GM21515 (cell line): ENCODE results near the gene ZC3H11A.
"Not testable (repeated sequence)": the region's sequence is repeated elsewhere in the genome, so short reads cannot be mapped to it uniquely, and the experiment has no call there.

ENCODE experiments used
- ATAC-seq: cut with Tn5 transposase; IDR thresholded peaks from one replicate; pipeline ENCODE4 v1.9.1; 2021; ENCODE audit not compliant: unreplicated experiment

Gene ZC3H11A

DNA sequence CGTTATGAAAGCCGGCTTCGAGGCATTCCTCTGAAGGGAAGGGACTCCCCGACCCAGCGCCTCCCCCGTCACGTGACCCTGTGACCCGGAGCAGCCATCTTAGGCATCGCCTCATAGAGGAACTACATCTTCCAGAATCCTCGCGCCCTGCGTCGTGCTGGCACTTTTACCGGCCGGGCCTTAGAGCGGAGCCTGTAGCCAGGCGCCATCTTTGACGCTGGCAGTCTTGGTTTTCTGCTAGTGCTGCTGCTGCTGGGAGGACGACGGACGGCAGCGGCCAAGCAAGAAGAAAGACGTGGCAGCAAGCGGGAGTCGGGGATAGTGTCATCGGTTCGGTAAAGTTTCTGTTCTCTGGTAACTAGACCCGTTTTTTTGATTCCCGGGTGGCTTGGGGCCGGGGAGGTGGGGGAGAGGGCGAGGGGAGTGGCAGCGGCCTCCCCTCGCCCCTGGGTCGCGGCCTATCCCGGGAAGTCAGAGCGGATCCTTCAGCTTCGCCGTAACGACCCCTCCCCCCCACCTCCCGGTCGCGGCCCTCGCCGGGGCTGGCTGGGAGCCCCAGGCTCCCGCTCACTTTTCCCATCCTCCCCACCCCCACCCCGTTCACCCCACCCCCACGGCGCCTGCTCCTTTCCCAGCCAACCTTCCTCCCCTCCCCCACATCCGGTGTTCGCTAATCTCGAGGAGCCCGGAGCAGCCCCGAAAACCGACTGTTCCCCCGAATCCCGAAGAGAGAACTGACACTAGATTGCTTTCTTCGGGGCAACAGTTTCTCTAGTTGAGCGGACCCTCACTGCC, at the start of gene ZC3H11A, which contains the start of gene ZBED6:
Gene ZC3H11A (plus strand): TSS at position 183 of the 795 bp plus-strand sequence. CDS start 21,448 bp downstream, outside the sequence.
Gene ZBED6 (plus strand): TSS at position 183 of the 795 bp plus-strand sequence. CDS start 1,900 bp downstream, outside the sequence.
- ATAC-seq = peak; percentile 97

DNA sequence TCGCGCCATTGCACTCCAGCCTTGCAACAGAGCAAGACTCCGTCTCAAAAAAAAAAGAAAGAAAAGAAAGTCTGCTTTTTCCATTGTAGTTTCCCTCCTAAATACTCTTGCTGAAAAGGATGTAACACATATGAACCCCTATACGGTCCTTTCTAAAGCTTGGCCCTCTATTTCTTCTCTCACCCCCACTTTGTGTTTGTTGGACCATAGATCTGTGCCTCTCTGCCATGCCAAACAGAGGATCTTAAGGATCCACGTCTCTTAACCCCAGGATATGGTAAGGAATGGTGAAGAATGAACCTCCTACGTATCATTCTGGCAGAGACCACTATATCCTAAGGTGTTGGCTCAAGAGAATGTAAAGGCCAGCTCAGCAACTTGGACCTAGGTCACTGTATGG, 49.1 kb upstream of the ZC3H11A start:
- ATAC-seq = no peak

DNA sequence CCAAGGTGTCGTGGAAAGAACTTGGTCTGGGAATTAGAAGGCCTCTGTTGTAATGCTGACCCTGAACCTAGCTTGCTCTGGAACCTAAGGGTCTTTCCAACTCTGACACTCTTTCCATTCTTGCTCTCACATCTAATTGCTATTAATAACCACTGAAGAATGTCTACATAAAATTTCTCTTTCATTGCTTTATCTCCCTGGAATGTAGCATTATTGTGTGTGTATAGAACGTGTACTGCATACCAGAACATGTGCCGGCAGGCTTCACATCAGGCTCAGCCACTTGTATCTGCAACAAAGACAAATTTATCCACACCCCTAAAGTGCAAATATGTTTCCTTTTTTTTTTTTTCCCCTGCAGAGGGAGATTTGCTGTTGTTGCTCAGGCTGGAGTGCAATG, 44.4 kb upstream of the ZC3H11A start:
- ATAC-seq = no peak

DNA sequence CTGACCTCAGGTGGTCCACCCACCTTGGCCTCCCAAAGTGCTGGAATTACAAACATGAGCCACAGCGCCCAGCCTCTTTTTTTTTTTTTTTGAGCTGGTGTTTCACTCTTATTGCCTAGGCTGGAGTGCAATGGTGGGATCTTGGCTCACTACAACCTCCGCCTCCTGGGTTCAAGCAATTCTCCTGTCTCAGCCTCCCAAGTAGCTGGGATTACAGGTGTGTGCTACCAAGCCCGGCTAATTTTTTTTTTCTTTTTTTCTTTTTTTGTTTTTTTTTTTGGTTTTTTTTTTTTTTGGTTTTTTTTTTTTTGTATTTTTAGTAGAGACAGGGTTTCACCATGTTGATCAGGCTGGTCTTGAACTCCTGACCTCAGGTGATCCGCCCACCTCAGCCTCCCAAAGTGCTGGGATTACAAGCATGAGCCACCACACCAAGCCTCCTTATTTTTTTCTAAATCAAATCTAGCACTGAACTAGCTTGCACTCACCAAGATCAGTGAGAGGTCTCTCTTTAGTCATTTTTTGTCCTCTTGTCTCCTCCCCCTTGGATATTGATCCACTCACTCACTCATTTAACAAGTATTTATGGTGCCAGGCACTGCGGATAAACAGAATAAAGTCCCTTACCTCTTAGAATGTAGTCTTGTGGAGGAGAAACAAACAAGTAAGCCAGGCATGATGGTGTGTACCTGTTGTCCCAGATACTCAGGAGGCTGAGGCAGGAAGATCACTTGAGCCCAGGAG, 43.6 kb upstream of the ZC3H11A start:
- ATAC-seq = not testable (repeated sequence)

DNA sequence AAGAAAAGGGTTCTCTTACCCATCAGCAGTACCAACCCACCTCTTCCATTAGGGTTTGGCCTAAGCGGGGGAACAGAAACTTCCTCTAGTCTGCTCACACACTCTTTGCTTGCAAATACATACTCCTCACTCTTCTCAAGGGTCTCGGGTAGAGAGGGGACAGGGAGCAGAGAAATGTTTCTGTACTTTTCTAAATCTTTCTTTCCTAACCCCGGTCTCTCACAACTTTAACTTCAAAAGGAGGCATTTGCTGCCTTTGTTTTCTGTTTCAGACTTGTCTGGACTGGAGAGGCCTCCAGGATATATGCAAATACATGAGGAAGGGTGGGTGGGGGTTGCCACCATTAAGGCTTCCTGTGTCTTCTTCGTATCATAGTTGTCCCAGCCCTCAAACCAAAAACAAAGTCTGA, 41.0 kb upstream of the ZC3H11A start:
- peak; percentile 82 for ATAC-seq

DNA sequence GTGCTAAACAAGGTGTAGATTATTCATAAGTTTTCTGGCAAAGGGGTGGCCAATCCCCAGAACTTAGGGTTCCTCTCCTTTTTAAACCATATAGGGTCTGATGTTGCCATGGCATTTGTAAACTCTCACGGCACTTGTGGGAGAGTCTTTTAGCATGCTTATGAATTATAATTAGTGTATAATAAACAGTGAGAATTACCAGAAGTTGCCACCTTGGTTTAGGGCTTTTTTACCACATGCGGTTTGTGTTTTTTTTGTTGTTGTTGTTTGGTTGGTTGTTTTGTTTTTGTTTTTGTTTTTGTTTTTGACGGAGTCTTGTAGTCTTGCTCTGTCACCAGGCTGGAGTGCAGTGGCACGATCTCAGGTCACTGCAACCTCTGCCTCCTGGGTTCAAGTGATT, 39.4 kb upstream of the ZC3H11A start:
- ATAC-seq = no peak

DNA sequence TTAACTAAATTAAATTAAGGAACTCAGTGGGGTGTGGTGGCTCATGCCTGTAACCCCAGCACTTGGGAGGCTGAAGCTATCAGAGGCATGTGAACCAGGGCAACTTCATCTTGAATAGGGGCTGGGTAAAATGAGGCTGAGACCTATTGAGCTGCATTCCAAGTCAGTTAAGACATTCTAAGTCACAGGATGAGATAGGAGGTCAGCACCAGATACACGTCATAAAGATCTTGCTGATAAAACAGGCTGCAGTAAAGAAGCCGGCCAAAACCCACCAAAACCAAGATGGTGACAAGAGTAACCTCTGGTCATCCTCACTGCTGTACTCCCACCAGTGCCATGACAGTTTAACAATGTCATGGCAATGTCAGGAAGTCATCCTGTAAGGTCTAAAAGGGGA, 36.7 kb upstream of the ZC3H11A start:
- not testable (repeated sequence) for ATAC-seq

DNA sequence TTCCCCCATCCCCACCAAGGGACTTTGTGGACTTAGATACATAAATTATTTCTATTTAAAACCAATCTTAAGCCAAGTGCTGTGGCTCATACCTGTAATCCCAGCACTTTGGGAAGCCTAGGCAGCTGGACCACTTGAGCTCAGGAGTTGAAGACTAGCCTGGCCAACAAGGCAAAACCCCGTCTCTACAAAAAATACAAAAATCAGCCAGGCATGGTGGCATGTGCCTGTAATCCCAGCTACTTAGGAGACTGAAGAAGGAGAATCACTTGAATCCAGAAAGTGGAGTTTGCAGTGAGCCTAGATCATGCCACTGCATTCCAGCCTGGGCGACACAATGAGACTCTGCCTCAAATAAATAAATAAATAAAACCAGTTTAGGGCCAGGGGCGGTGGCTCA, 34.9 kb upstream of the ZC3H11A start:
- no peak for ATAC-seq

DNA sequence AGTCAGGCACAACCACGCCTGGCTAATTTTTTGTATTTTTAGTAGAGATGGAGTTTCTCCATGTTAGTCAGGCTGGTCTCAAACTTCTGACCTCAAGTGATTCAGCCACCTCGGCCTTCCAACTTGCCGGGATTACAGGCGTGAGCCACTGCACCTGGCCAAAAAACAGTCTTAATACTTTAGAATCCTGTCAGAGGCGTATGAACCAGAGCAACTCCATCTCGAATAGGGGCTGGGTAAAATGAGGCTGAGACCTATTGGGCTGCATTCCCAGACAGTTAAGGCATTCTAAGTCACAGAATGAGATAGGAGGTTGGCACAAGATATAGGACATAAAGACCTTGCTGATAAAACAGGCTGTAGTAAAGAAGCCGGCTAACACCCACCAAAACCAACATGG, 33.5 kb upstream of the ZC3H11A start:
- not testable (repeated sequence) for ATAC-seq

DNA sequence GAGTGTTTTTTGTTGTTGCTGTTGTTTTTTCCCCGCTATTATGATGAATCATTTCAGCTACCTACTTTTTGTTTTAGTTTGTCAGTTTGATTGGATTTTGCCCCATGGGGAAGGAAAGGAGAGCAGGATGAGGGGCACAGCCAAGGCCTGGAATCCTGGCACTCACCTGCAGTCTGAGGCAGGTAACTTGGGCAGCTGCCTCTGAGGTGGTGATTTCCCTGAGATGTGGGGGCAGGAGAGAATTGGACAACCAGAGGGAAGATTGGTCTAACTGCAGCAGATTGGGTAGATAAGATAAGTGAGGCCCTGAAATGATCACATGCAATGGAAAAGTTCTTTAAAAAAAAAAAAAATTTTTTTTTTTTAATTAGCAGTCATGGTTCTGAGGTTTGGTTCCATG, 31.9 kb upstream of the ZC3H11A start:
- ATAC-seq = no peak

DNA sequence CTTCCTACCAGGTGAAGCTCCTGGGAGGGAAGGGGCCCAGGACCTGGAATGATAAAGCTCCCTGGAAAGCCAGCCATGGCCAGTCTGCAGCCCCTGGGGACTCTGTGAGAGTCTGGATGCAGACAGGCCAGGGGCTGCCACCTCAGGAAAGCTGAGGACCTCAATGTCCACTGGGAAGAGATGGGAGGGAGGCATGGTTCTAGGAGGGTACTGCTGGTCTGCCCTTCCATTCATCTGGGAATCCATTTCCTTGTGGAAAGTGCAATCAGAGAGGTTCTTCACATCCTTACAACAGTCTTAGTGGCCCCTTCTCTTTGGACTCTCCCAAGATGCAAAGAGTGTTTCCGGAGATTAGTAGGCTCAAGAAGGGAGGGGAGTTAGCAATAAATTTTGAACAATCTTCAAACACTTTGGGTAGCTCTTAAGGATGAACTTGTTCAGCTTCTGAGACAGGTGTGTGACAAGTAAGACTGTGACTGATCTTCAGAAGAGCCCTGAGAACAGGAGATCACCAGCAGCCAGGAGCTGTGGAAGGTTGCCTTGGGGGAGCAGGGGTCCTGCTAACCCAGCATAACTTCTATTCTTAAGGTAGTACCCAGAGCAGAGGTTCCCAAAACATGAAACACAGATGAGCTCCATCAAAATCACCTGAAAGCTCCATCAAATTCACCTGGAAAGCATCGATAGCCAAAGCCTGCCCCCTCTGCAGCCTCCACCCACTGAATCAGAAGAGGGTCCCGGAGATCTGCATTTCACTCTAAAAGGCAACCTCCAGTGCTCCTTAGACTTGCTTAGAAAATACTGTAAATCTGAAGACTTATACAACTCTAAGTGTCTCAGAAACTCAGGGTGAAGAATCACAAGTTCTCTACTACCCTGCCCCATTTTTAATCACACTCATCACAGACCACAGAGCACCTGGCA, 31.1 kb upstream of the ZC3H11A start:
- ATAC-seq = no peak

DNA sequence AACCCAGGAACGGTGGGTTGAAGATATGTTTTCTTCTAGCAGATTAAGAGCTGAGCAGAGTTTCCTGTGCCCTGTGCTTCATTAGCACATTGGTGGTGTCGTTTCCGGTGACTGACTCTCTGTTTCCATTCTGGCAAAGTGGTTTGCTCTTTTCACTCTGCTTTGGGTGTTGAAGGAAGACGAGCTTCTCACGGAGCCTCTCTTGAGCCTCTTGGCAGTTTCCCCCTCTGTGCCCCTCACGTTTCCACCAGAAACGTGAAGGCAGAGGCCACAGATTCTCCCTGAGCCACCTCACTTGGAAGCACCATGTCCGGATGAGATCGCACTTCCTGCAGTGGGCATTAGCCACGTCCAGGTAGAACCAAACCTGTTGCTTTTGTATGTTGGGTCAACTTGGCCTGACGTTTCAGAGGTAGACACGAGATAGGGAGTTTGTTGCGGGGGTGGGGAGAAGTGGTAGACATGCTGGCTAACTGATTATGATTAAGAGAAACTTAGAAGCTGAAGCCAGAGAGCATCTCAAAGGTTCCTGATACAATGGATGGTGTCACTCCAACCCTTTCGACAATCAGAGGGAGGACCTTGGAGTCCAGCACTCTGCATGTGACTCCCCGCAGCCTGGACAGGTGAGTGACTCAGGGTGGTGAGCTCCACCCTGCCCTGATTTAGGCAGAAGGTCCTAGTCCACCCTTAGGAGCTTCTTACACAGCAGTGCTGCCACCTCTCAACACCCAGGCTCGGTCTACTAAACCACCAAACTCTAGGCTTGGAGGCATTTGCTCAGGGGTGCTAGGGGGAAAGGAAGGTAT, 30.2 kb upstream of the ZC3H11A start, which contains the start of gene LAX1:
Gene LAX1 (plus strand): TSS at position 155 of the 809 bp plus-strand sequence. CDS start 383 bp downstream, at position 538.
- ATAC-seq = peak; percentile 80

DNA sequence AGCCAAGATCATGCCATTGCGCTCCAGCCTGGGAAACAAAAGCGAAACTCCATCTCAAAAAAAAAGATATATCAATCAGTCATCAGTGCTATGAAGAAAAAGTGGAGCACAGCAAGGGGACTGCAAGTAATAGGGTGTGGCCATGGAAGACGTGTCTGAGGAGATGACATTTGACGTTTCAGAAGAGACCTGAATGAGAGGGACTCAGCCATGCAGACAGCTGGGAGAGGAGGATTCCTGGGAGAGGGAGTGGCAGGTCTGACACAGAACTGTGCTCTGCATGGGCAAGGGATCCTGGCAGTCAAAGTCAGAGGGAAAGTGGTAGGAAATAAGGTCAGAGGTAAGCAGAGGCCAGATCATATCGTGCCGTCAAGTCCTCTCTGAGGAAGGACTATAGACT, 27.2 kb upstream of the ZC3H11A start:
- ATAC-seq = no peak

DNA sequence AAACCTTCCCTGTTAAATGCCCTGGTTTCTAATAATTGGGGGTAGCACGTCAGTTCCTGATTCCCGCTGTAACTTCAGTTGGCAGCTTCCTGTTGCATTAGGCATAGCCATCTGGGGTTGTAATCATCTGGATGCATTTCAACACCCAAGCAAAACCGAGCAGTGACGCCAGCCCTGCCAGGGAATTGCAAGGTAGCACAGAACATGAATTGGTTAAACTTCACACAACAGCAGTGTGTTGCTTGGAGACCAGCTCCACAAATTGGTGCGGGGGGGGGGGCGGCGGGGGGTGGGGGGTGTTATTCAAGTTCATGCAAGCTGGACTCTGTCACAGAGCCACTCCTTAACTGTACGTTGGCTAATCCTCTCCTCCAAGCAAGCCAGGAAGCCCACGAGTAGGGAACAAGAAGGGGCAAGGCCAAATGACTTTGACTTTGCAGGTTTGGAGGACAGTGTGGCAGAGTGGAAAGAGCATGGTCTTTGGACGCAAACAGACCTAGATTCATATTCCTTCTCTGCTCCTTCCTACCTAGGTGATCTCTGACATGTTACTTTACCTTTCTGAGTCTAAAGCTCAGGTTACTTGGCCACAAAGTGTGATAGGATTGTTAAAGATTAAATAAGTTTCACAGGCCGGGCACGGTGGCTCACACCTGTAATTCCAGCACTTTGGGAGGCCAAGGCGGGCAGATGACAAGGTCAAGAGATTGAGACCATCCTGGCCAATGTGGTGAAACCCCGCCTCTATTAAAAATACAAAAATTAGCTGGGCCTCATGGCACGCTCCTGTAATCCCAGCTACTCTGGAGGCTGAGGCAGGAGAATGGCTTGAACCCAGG, 25.7 kb upstream of the ZC3H11A start:
- no peak for ATAC-seq

DNA sequence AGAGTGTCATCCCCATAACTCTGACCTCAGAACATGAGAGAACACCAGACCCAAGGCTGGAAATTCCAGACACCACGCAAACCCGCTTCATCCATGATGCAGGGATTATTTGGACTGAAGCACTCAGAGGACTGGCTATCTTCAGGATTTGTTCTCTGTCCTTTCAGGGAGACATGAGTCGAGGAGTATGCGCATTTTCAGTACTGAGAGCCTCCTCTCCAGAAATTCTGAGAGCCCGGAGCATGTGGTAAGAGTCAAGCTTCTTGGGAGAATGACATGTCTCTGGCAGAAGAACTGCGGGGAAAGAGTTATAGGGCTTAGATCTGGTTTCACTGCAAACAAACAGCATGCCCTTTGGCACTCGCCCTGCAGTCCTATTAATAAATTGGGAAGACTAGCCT, 23.5 kb upstream of the ZC3H11A start:
- ATAC-seq = no peak

DNA sequence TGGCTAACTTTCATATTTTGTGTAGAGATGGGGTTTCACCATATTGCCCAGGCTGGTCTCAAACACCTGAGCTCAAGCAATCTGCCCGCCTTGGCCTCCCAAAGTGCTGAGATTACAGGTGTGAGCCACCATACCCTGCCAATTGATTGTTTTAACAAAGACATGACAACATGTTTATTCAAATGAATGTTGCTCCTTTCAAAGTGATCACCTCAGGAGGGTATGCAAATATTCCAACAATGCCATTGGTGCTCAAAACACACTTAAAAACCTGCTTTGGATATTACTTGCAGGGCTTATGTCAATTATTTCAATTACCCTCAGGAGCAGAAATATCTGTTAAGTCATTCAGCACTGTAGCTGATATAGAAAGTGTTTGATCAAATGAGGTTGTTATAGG, 22.6 kb upstream of the ZC3H11A start:
- no peak for ATAC-seq

DNA sequence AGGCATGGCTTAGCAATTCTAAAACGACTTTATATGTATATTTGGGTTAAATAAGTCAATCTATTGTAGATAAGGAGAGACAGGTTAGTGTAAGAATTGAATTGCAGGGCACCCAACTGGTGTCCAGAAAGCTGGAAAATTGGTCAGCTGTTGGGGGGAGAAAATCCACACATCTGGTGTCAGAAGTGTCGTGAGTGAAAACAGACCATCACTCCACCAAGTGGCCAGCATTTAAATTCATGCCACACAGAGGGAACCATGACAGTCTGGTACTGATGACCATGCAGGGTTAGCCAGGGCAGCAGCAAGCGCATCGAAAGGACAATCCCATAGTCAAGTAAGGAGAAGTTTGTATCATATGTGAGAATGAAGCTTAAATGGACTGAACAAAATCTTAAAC, 18.8 kb upstream of the ZC3H11A start:
- no peak for ATAC-seq

DNA sequence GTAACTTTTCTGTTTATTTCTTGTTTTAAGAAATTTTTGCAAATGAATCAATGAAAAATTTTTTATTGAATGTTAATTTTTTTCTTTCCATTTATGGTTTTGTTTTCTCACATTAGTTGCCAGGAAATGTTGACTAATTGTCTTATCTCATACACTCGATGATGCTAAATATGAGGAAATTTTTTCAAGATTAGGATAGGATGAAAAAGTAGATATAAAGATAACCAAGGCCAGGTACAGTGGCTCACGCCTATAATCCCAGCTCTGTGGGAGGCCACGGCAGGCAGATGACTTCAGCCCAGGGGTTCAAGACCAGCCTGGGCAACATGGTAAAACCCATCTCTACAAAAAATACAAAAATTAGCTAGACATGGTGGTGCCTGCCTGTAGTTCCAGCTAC, 17.8 kb upstream of the ZC3H11A start:
- ATAC-seq = no peak

DNA sequence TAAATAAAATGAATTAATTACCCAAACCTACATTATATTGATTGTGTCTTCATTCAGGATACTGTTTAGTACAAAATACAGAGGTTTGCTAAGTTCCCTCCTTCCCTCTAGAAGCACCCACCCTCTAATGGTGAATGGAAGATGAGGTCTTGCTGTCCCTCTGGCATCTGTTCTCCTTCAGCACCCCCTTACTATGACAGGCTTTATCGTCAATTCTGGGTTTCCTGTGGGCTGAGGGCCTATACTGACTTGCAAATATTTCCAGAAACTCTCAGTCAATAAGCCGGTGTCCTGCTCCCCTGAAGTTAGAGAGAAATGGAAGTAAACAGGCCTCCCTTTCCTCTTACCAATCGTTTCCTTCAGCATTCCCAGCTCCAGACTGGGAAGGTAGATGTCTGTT, 17.3 kb upstream of the ZC3H11A start:
- no peak for ATAC-seq
